ENCODE results near the gene ASH1L.

GRCh38 chr1:155485222-155485621, 77.4 kb downstream of the ASH1L start:
- no peak for TF ChIP-seq CTCF (IDR thresholded peaks at IDR 0.05)
- TF ChIP-seq EP300 (IDR thresholded peaks at IDR 0.05), result no peak
- TF ChIP-seq POLR2AphosphoS5 (IDR thresholded peaks at IDR 0.05), result no peak
